ENCODE results near the gene FCHSD2. TPM values are rescaled to one million over a fixed set of nuclear protein-coding genes. Genes with fewer than 3 reads are reported as not detected.

Gene FCHSD2
- total and polyA plus RNA-seq, 9 of the 15 experiments (the other 6 are each of a cell fraction or from before 2014, with no cell fraction given), result 1.8 to 14.7 (median 6.4) TPM

GRCh38 chr11:72812967-72813739 is 329.0 kb downstream of the FCHSD2 start (continued):
- TF ChIP-seq E2F6 (IDR thresholded peaks at IDR 0.05; ENCODE audit: borderline replicate concordance in 1 of 2, extremely low read depth in 1 of 2, insufficient read depth in 1 of 2, insufficient read length in 1 of 2, low read depth in 1 of 2, low read length in 1 of 2, poor library complexity in 1 of 2, severe bottlenecking in 1 of 2), result no peak
- no peak for TF ChIP-seq ZNF436 (CRISPR knock-in tag; IDR thresholded peaks at IDR 0.05)
- no peak for TF ChIP-seq SRF (CRISPR knock-in tag; IDR thresholded peaks at IDR 0.05)
- no peak for TF ChIP-seq SIN3B (IDR thresholded peaks at IDR 0.05; ENCODE audit: low read depth)
- TF ChIP-seq ZBTB40 (IDR thresholded peaks at IDR 0.05), result 0 out of 2 replicates have a peak, but pooled peaks have one; percentile 17
- TF ChIP-seq ZBTB40 (CRISPR knock-in tag; IDR thresholded peaks at IDR 0.05), result no peak
- TF ChIP-seq ARID3A (IDR thresholded peaks at IDR 0.05; ENCODE audit: borderline replicate concordance, low read depth, low read length), result no peak
- no peak for TF ChIP-seq THAP7 (CRISPR knock-in tag; IDR thresholded peaks at IDR 0.05)

All from K562 (cell line).